ENCODE measurements around the gene PGAM2. TPM values are rescaled to one million over a fixed set of nuclear protein-coding genes. Genes with fewer than 3 reads are reported as not detected.

PGAM2 gene
- polyA plus RNA-seq, 1 experiment = 0.16 TPM

DNA sequence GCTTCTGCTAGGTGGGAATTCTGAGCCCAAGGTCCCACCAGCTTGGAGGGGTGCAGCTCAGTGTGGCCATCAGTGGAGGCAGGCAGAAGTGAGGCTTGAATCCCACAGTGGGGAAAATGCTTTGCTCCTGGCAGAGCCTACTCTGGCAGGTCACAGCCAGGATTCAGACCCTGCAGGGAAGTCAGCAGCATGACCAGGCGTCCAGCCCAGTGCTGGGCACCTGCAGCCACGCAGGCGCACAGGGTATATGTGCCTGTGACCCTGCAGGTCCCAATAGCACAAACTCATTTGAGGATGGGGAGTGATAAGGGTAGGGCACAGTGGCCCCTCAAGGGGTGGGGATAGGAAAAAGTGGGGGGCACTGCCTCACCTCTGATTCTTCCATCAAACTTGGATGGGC, 30.4 kb upstream of the PGAM2 start:
- POLR2A ChIA-PET = no interaction called here
- H3K4me3 ChIP-seq (ENCODE audit: low read depth, low read length) = no peak overlapping the region
- CTCF ChIA-PET = no interaction called here
- TF ChIP-seq, protein P1, sequence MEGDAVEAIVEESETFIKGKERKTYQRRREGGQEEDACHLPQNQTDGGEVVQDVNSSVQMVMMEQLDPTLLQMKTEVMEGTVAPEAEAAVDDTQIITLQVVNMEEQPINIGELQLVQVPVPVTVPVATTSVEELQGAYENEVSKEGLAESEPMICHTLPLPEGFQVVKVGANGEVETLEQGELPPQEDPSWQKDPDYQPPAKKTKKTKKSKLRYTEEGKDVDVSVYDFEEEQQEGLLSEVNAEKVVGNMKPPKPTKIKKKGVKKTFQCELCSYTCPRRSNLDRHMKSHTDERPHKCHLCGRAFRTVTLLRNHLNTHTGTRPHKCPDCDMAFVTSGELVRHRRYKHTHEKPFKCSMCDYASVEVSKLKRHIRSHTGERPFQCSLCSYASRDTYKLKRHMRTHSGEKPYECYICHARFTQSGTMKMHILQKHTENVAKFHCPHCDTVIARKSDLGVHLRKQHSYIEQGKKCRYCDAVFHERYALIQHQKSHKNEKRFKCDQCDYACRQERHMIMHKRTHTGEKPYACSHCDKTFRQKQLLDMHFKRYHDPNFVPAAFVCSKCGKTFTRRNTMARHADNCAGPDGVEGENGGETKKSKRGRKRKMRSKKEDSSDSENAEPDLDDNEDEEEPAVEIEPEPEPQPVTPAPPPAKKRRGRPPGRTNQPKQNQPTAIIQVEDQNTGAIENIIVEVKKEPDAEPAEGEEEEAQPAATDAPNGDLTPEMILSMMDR (IDR thresholded peaks at IDR 0.05; ENCODE audit: insufficient read depth, low read depth, low read length) = no peak
- no peak for DNase-seq (ENCODE audit: low read depth)
- no peaks in the 10 kb centered on the region for H3K27me3 ChIP-seq (ENCODE audit: control insufficient read depth, insufficient read depth, low read length)
- no peaks in the 10 kb centered on the region for H3K36me3 ChIP-seq (ENCODE audit: control insufficient read depth, insufficient read depth, low read length)

DNA sequence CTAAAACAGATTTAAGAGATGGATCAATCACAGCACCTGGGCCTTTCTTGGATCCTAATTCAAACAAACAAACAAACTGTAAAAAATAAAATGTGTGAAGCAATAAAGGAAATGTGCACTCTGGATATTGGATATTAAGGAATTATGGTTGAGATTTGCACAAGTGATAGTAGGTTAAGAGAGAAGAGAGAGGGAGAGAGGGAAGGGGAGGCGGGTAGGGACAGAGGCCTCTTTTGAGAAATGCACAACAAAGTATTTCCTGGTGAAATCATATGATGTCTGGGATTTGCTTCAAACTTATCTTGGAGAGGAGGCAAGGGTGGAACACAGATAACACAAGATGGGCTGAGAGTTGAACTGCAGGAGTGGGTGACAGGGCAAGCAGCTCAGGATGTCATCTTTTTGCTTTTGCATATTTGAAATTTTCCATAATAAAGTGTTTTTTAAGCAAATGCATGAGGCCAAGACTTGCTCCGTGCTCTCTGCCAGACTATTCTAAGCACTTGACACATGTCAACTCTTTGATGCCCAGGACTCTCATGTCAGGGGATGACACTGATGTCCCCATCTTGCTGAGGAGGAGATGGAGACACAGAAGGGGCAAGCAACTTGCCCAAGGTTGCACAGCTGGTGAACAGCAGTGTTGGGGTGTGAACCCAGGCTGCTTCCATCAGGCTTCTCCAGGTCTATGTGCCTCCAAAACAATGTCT, 29.7 kb upstream of the PGAM2 start:
- H3K4me3 ChIP-seq (ENCODE audit: low read depth, low read length) = no peak overlapping the region
- no peak for DNase-seq (ENCODE audit: low read depth)

DNA sequence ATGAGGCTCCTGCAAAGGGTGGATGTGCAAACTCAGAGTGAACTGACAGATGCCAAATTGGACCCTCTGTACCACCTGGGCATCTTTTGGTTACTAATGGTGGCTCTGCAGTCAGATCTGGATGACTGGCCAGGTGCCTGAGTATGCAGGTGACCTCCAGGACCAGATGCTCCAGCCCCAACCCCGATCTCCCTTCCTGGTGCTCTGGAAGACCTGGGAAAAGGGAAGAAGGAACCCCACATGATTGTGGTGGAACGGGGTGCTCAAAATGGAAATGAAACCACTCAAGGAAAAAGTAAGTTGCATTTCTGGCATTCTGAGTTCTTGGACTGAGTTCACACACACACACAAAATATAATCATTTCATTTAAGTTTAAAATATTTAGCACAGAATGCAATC, 29.0 kb upstream of the PGAM2 start:
- TF ChIP-seq, protein P1 (IDR thresholded peaks at IDR 0.05; ENCODE audit: insufficient read depth, low read depth, low read length) = no peak
- ChIA-PET CTCF (no interaction called here), POLR2A (no interaction called here)
- Histone ChIP-seq H3K36me3 (ENCODE audit: control insufficient read depth, insufficient read depth, low read length) (no peaks in the 10 kb centered on the region), H3K27me3 (ENCODE audit: control insufficient read depth, insufficient read depth, low read length) (no peaks in the 10 kb centered on the region), H3K4me3 (ENCODE audit: low read depth, low read length) (no peak overlapping the region)
- no peak for DNase-seq (ENCODE audit: low read depth)

More for the DNA sequence above, 29.7 kb upstream of the PGAM2 start:
- Histone ChIP-seq H3K36me3 (ENCODE audit: control insufficient read depth, insufficient read depth, low read length) (no peaks in the 10 kb centered on the region), H3K27me3 (ENCODE audit: control insufficient read depth, insufficient read depth, low read length) (no peaks in the 10 kb centered on the region)
- ChIA-PET CTCF (no interaction called here), POLR2A (no interaction called here)
- TF ChIP-seq, protein P1 (IDR thresholded peaks at IDR 0.05; ENCODE audit: insufficient read depth, low read depth, low read length) = no peak

DNA sequence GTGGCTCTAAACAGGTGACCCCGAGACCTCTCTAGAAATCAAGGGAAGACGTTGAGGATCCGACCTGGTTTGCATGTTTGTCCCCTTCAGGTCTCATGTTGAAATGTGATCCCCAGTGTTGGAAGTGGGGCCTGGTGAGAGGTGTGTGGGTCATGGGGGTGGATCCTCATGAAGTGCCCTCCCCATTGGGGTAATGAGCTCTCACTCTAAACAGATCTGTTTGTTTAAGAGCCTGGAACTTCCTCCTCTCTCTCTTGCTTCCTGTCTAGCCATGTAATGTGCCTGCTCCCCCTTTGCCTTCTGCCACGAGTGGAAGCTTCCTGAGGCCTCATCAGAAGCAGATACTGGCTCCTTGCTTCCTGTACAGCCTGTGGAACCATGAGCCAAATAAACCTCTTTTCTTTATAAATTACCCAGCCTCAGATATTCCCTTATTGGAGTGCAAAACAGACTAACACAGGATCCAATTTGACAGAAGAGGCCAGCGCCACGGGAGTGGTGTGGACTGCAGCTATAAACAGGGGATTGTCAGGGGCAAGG, 27.8 kb upstream of the PGAM2 start:
- no peaks in the 10 kb centered on the region for H3K36me3 ChIP-seq (ENCODE audit: control insufficient read depth, insufficient read depth, low read length)
- ChIA-PET CTCF (interaction anchor here (0.9 kb wide), 1 partner anchor 25 kb away, joined by 3 read pairs; no protein-coding TSS in a partner anchor), POLR2A (no interaction called here)
- no peaks in the 10 kb centered on the region for H3K27me3 ChIP-seq (ENCODE audit: control insufficient read depth, insufficient read depth, low read length)
- DNase-seq (ENCODE audit: low read depth) = no peak
- H3K4me3 ChIP-seq (ENCODE audit: low read depth, low read length) = no peak overlapping the region
- TF ChIP-seq, protein P1 (IDR thresholded peaks at IDR 0.05; ENCODE audit: insufficient read depth, low read depth, low read length) = no peak

DNA sequence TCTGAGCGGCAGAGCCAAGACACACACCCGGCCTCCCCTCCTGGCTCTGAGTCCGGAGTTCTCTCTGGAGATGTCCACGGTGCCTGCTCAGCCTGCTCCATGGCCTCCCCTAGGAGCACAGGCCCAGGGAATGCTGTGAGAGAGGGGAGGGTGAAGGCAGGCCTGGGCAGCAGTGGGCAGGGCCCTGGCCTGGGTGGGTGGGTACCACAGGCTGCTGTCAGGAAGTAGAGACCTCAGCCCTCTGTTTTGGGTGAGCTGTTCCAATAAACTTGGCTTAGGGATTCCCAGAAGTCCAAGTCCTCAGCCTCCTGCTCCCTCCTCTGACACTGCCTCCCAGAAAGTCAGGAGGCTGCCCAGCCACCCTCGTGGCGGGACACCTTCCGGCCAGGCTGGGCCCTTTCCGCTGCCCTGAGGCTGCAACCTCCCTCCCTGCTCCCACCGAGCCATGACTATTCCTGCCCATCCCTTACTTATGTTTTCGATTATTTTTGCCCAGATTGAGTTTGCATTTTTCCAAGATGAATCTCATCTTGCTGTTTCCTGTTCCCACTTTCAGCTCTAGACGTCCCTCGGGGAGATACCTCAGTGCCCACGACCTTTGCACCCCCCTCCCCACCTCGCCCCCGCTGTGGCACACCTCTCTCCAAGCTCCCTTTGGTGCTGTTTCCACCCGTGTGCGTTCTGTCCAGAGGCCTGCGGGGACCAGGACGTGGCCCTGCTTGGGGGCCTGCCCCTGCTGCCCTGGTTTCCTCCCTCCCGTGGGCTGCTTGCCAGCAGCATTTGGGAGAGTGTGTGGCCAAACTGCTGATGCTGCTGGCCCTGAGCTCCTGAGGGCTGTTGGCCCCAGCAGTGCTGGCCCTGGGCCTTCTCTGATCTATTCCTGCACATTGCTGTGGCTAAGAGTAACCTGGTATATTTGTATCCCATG, 22.8 kb upstream of the PGAM2 start:
- Histone ChIP-seq H3K27me3 (ENCODE audit: control insufficient read depth, insufficient read depth, low read length) (no peaks in the 10 kb centered on the region), H3K36me3 (ENCODE audit: control insufficient read depth, insufficient read depth, low read length) (no peaks in the 10 kb centered on the region), H3K4me3 (ENCODE audit: low read depth, low read length) (no peak overlapping the region)
- DNase-seq (ENCODE audit: low read depth) = peak; percentile 92
- ChIA-PET CTCF (interaction anchor here (0.9 to 2.2 kb wide), 5 partner anchors 10 to 16 kb away, joined by 3 to 6 read pairs (median 4); no protein-coding TSS in a partner anchor), POLR2A (interaction anchor here (0.8 to 0.9 kb wide), 2 partner anchors 15 to 75 kb away, joined by 3 to 4 read pairs; no protein-coding TSS in a partner anchor)
- TF ChIP-seq, protein P1 (IDR thresholded peaks at IDR 0.05; ENCODE audit: insufficient read depth, low read depth, low read length) = no peak
